ENCODE data around the gene RAD23A.

GRCh38 chr19:12947702-12948611 is 2.3 kb downstream of the RAD23A start:
- TF ChIP-seq CTCF (IDR thresholded peaks at IDR 0.05) (no peak), EP300 (IDR thresholded peaks at IDR 0.05) (no peak), POLR2AphosphoS5 (IDR thresholded peaks at IDR 0.05) (no peak)
